Keratinocyte (primary cell): ENCODE results near the gene EEF1A2. TPM values are rescaled to one million over a fixed set of nuclear protein-coding genes. Genes with fewer than 3 reads are reported as not detected.

Source experiments
- DNase-seq: peaks from one replicate; pipeline ENCODE4 v3.0.0-alpha.2; 2011; ENCODE audit warnings: low read depth, missing footprints, low spot score
- FAIRE-seq: peaks from 2 replicates; lab custom pipeline; 2011; peaks lifted over from hg19 to GRCh38; lab: Jason Lieb, UNC
- H2AFZ ChIP-seq: 2 replicates; pipeline ENCODE4 v1.6.0; 2012; ENCODE audit warnings: low read length, control low read depth, inconsistent platforms; ENCODE audit not compliant: control insufficient read depth
- H3K27ac ChIP-seq: 2 replicates; pipeline ENCODE4 v1.5.1; 2011; ENCODE audit warnings: low read length; ENCODE audit not compliant: control insufficient read depth, insufficient read depth
- H3K27me3 ChIP-seq: 3 replicates; pipeline ENCODE4 v1.6.0; 2011; ENCODE audit warnings: low read length; ENCODE audit not compliant: control insufficient read depth, insufficient read depth; ENCODE audit errors: extremely low read depth
- H3K36me3 ChIP-seq, 2 experiments: 2 replicates in 1 of 2; 3 replicates in 1 of 2; pipeline ENCODE4 v1.5.1; 2011; ENCODE audit warnings: low read length in 2 of 2, mild to moderate bottlenecking in 1 of 2; ENCODE audit not compliant: control insufficient read depth in 2 of 2, insufficient read depth in 2 of 2; ENCODE audit errors: extremely low read depth in 1 of 2
- H3K4me1 ChIP-seq: 3 replicates; pipeline ENCODE4 v1.5.1; 2011; ENCODE audit warnings: low read length; ENCODE audit not compliant: control insufficient read depth, insufficient read depth; ENCODE audit errors: extremely low read depth
- H3K4me2 ChIP-seq: 3 replicates; pipeline ENCODE4 v1.6.0; 2011; ENCODE audit warnings: low read depth, low read length; ENCODE audit not compliant: control insufficient read depth, insufficient read depth; ENCODE audit errors: extremely low read depth
- H3K4me3 ChIP-seq, 3 experiments: fragments of 200-600 bp in 1 of 3; sonication (generic) in 1 of 3; 2 replicates in 2 of 3; 3 replicates in 1 of 3; pipeline ENCODE4 v1.5.1; 2011 to 2016; ENCODE audit warnings: low read length in 3 of 3, mild to moderate bottlenecking in 3 of 3, control low read depth in 2 of 3, inconsistent platforms in 1 of 3, low read depth in 1 of 3, mixed read lengths in 1 of 3, mixed run types in 1 of 3, moderate library complexity in 1 of 3; ENCODE audit not compliant: control insufficient read depth in 2 of 3, insufficient read depth in 2 of 3; ENCODE audit errors: extremely low read depth in 1 of 3
- H3K79me2 ChIP-seq: 2 replicates; pipeline ENCODE4 v1.6.0; 2012; ENCODE audit warnings: low read length; ENCODE audit not compliant: control insufficient read depth, insufficient read depth
- H3K9ac ChIP-seq: 3 replicates; pipeline ENCODE4 v1.6.0; 2011; ENCODE audit warnings: low read length; ENCODE audit not compliant: control insufficient read depth, insufficient read depth; ENCODE audit errors: extremely low read depth
- H3K9me1 ChIP-seq: 3 replicates; pipeline ENCODE4 v1.6.0; 2011; ENCODE audit warnings: low read length; ENCODE audit not compliant: control insufficient read depth, insufficient read depth; ENCODE audit errors: extremely low read depth
- H3K9me3 ChIP-seq: 2 replicates; pipeline ENCODE4 v1.5.1; 2012; ENCODE audit warnings: low read depth, low read length; ENCODE audit not compliant: control insufficient read depth
- H4K20me1 ChIP-seq: 3 replicates; pipeline ENCODE4 v1.6.0; 2011; ENCODE audit warnings: low read length; ENCODE audit not compliant: control insufficient read depth, insufficient read depth; ENCODE audit errors: extremely low read depth
- EZH2 ChIP-seq: IDR thresholded peaks from one replicate; pipeline ENCODE4 v1.6.1; 2012; ENCODE audit warnings: inconsistent platforms, mild to moderate bottlenecking, low read length, moderate library complexity
- dilution Hi-C: fragments of 300-500 bp; cut with MboI; formaldehyde crosslinking; loops from one replicate; pipeline ENCODE4 v1.7.0; 2020; ENCODE audit warnings: low sequenced_read_pairs; ENCODE audit not compliant: extremely low pct_ligation_motif_present
- polyA plus RNA-seq, 5 experiments: library from polyadenylated mRNA; depleted of rRNA in 3 of 5; stranded (reverse) in 3 of 5; stranded (forward) in 1 of 5; unstranded in 1 of 5; fragments of >200 nt; gene quantifications; 1 replicate in 1 of 5; 2 replicates in 3 of 5; 3 replicates in 1 of 5; pipeline versions ENCODE4 v1.2.1 to v1.2.3, GENCODE V29; 2011 to 2012; ENCODE audit warnings: missing spikeins in 2 of 5, low read depth in 1 of 5, low replicate concordance in 1 of 5
- TF ChIP-seq, protein P1 (sequence below), 3 experiments: IDR thresholded peaks in 1 of 3; conservative IDR thresholded peaks in 1 of 3; optimal IDR thresholded peaks in 1 of 3; 2 replicates in 2 of 3; 3 replicates in 1 of 3; pipeline versions ENCODE3 to v1.5.1; 2011; ENCODE audit warnings: low read length in 3 of 3, mild to moderate bottlenecking in 3 of 3, moderate library complexity in 2 of 3, control low read depth in 1 of 3, inconsistent platforms in 1 of 3; ENCODE audit not compliant: insufficient read depth in 2 of 3; ENCODE audit errors: extremely low read depth in 1 of 3

The EEF1A2 gene
- polyA plus RNA-seq, 1 donor (not counting 4 experiments of a cell fraction or from before 2014, with no cell fraction given), result 0.12 TPM

- no peak for DNase-seq
- H3K9me3 ChIP-seq, result no peaks in the 10 kb centered on the region
- H3K9ac ChIP-seq, result no peak overlapping the region
- dilution Hi-C loops, result no loop called here
- no peak overlapping the region for H3K27ac ChIP-seq
- no peaks in the 10 kb centered on the region for H4K20me1 ChIP-seq
- H3K4me2 ChIP-seq, result no peak overlapping the region
- H3K36me3 ChIP-seq, result no peaks in the 10 kb centered on the region
- peaks cover 62% of the 10 kb centered on the region for H3K27me3 ChIP-seq
- FAIRE-seq, result no peak
- no peak overlapping the region for H2AFZ ChIP-seq
- no peaks in the 10 kb centered on the region for H3K79me2 ChIP-seq
- no peaks in the 10 kb centered on the region for H3K9me1 ChIP-seq
- TF ChIP-seq, protein P1, sequence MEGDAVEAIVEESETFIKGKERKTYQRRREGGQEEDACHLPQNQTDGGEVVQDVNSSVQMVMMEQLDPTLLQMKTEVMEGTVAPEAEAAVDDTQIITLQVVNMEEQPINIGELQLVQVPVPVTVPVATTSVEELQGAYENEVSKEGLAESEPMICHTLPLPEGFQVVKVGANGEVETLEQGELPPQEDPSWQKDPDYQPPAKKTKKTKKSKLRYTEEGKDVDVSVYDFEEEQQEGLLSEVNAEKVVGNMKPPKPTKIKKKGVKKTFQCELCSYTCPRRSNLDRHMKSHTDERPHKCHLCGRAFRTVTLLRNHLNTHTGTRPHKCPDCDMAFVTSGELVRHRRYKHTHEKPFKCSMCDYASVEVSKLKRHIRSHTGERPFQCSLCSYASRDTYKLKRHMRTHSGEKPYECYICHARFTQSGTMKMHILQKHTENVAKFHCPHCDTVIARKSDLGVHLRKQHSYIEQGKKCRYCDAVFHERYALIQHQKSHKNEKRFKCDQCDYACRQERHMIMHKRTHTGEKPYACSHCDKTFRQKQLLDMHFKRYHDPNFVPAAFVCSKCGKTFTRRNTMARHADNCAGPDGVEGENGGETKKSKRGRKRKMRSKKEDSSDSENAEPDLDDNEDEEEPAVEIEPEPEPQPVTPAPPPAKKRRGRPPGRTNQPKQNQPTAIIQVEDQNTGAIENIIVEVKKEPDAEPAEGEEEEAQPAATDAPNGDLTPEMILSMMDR (optimal IDR thresholded peaks at IDR 0.05 in 1 of 3, IDR thresholded peaks at IDR 0.05 in 1 of 3, conservative IDR thresholded peaks at IDR 0.05 in 1 of 3; ENCODE audit: extremely low read depth in 1 of 3, insufficient read depth in 2 of 3, low read length in 3 of 3), result no peak
- no peak for TF ChIP-seq EZH2
- no peak overlapping the region for H3K4me3 ChIP-seq
- peaks cover 2% of the 10 kb centered on the region for H3K4me1 ChIP-seq
Measured at GRCh38 chr20:63500151-63500901, 1.4 kb upstream of the EEF1A2 start.

DNA sequence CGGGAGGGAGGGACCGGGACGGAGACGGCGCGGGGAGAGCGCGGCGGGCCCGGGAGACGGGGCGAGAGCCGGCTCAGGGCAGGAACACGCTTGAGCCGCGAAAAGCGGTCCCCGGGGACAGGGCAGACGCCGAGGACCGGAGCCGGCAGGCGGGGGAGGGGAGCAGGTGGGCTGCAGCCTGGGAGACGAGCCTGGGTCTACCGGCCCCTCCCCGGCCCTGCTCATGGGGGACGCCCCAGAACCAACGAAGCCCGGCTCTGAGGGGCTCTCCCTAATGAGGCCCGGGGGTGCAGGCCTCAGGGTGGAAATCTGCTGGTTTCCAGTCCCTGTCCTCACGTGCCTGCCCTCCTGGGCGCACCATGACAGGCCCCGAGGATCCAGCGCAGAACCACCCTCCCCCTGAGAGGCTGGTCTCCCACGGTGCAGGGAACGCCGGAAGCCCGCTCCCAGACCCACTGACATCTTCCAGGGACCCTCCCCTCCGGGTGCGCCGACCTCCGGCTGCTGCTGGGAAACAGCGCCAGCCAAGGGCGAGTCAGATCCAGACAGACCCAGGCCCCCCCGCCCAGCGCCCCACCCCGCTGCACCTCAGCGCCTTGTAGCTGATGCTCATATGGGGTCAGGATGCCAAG, 571 bp upstream of the EEF1A2 start:
- Histone ChIP-seq H3K4me3 (no peak overlapping the region), H2AFZ (no peak overlapping the region)
- DNase-seq, result no peak

More for the DNA sequence above, 571 bp upstream of the EEF1A2 start:
- Histone ChIP-seq H3K27ac (no peak overlapping the region), H3K36me3 (no peaks in the 10 kb centered on the region), H3K4me2 (no peak overlapping the region), H3K9me3 (no peaks in the 10 kb centered on the region), H3K27me3 (peaks cover 59% of the 10 kb centered on the region), H3K9ac (no peak overlapping the region), H3K4me1 (peaks cover 2% of the 10 kb centered on the region), H4K20me1 (no peaks in the 10 kb centered on the region), H3K79me2 (no peaks in the 10 kb centered on the region), H3K9me1 (no peaks in the 10 kb centered on the region)
- no peak for FAIRE-seq
- dilution Hi-C loops, result no loop called here
- TF ChIP-seq EZH2, result peak; percentile 73
- TF ChIP-seq, protein P1 (optimal IDR thresholded peaks at IDR 0.05 in 1 of 3, IDR thresholded peaks at IDR 0.05 in 1 of 3, conservative IDR thresholded peaks at IDR 0.05 in 1 of 3; ENCODE audit: extremely low read depth in 1 of 3, insufficient read depth in 2 of 3, low read length in 3 of 3), result no peak
